ENCODE results near the gene PRDM7.

PRDM7 gene

DNA sequence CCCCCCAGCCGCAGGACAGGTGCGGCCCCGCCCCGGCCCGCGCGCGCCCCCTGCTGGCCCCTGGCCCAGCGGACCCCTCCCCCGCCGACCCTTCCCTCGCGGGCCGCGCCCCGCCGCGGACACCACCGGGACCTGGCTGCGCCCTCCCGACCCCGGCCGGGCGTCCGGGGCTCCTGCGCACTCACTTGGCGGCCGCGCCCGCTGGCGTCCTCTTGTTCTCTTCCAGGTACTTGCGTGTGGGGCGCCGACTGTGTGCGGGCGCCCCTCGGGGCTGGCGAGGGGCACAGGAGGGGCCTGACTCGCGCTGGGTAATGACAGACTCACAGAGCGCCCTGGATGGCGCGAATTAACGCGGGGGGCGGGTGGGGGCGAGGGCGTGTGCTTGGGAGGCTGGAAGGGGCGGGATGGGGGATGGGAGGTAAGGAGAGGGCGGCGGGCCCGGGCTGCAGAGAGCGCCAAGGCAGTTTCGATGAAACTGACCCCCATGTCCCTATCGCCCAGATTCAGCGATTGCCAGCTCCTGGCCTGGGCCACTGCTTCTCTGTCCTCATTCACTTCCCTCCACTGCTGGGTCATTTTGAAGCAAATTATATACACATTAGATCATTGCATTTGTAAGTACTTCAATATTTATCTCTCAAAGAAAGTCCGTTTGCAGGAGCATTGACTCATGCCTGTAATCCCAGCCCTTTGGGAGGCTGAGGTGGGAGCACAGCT lies 57.4 kb downstream of the PRDM7 start:
- Histone ChIP-seq H3K4me1 (ENCODE audit: insufficient read depth, low read length, severe bottlenecking) (peaks cover 28% of the 10 kb centered on the region), H3K4me3 (ENCODE audit: low read depth, low read length, poor library complexity, severe bottlenecking) (peak overlapping the region; percentile 61), H3K9me3 (ENCODE audit: low read length) (no peaks in the 10 kb centered on the region), H3K9ac (ENCODE audit: low read length) (peak overlapping the region; percentile 46), H3K9me2 (ENCODE audit: low read depth, low read length) (no peaks in the 10 kb centered on the region), H3F3A (ENCODE audit: insufficient read depth, low read length) (peaks cover 7% of the 10 kb centered on the region; the same call in 1 of the 2 replicates), H3K4me2 (ENCODE audit: low read length) (peak overlapping the region; percentile 64), H2AFZ (ENCODE audit: low read length) (no peak overlapping the region), H3K36me3 (ENCODE audit: insufficient read depth, low read length) (no peaks in the 10 kb centered on the region; the same call in 1 of the 2 replicates), H4K20me1 (ENCODE audit: insufficient read depth, low read length) (no peaks in the 10 kb centered on the region), H3K27me3 (ENCODE audit: insufficient read depth, low read length) (peaks cover 11% of the 10 kb centered on the region; the same call in 1 of the 2 replicates), H3K27ac (ENCODE audit: low read depth, low read length, poor library complexity, severe bottlenecking) (no peak overlapping the region), H3K79me2 (ENCODE audit: insufficient read depth, low read length) (no peaks in the 10 kb centered on the region)
- TF ChIP-seq EZH2 (IDR thresholded peaks at IDR 0.05; ENCODE audit: borderline replicate concordance, low read length), result no peak
- TF ChIP-seq, protein P1, sequence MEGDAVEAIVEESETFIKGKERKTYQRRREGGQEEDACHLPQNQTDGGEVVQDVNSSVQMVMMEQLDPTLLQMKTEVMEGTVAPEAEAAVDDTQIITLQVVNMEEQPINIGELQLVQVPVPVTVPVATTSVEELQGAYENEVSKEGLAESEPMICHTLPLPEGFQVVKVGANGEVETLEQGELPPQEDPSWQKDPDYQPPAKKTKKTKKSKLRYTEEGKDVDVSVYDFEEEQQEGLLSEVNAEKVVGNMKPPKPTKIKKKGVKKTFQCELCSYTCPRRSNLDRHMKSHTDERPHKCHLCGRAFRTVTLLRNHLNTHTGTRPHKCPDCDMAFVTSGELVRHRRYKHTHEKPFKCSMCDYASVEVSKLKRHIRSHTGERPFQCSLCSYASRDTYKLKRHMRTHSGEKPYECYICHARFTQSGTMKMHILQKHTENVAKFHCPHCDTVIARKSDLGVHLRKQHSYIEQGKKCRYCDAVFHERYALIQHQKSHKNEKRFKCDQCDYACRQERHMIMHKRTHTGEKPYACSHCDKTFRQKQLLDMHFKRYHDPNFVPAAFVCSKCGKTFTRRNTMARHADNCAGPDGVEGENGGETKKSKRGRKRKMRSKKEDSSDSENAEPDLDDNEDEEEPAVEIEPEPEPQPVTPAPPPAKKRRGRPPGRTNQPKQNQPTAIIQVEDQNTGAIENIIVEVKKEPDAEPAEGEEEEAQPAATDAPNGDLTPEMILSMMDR (IDR thresholded peaks at IDR 0.05; ENCODE audit: low read length), result peak; percentile 45

DNA sequence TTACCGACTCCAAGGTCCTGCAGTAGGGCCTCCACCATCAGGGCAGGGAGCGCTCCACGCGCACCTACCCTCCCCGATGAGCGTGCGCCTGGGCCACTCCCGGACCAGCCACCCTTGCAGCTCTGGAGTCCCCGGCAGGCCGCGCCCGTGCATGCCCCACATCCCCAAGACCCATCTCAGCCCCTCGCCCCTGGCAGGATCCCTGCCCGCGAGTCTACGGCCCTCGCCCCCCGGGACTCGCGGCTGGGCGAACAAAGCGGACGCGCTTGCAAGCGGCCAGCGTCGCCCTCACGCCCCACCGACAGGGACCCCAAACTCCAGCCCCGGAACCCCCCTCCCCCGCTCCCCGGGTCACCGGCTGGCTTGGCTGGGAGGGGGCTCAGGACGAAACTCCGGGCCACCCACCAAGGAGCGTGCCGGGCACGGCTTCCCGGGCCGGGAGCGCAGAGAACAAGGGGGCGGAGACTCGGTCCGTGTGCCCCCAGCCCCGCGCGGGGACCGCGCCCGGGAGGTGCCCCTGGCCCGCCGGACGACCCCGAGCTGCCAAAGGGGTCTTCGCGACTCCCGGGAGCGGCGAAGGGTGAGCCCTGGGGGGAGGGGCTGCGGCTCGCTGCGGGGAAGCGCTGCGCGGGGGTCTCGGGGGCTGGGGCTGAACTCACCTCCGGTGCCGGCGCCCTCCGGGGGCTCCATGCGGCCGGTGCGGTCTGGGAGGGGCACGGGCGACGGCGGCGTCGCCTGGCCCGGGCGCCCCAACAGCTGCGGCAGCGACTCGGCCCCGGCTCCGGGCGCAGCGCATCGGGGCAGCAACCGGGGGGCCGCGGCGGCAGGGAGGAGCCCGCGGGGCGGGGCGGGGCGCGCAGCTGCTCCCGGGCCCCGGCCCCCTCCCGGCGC lies 58.2 kb downstream of the PRDM7 start, which contains the start of gene DBNDD1:
TSS of gene DBNDD1 (minus strand) at position 805 of the 891 bp plus-strand sequence. CDS start at position 690, 115 bp downstream.
- Histone ChIP-seq H3K4me1 (ENCODE audit: insufficient read depth, low read length, severe bottlenecking) (peaks cover 28% of the 10 kb centered on the region), H4K20me1 (ENCODE audit: insufficient read depth, low read length) (no peaks in the 10 kb centered on the region), H3K27me3 (ENCODE audit: insufficient read depth, low read length) (peaks cover 11% of the 10 kb centered on the region; the same call in 1 of the 2 replicates), H3K9ac (ENCODE audit: low read length) (peak within 1 kb of the TSS; percentile 46), H3K4me3 (ENCODE audit: low read depth, low read length, poor library complexity, severe bottlenecking) (peak within 1 kb of the TSS; percentile 61), H3K9me2 (ENCODE audit: low read depth, low read length) (no peaks in the 10 kb centered on the region), H3F3A (ENCODE audit: insufficient read depth, low read length) (peaks cover 7% of the 10 kb centered on the region; the same call in 1 of the 2 replicates), H3K4me2 (ENCODE audit: low read length) (peak within 1 kb of the TSS; percentile 64), H3K36me3 (ENCODE audit: insufficient read depth, low read length) (no peaks in the 10 kb centered on the region; the same call in 1 of the 2 replicates), H3K27ac (ENCODE audit: low read depth, low read length, poor library complexity, severe bottlenecking) (no peak within 1 kb of the TSS), H3K79me2 (ENCODE audit: insufficient read depth, low read length) (no peaks in the 10 kb centered on the region), H2AFZ (ENCODE audit: low read length) (no peak within 1 kb of the TSS), H3K9me3 (ENCODE audit: low read length) (no peaks in the 10 kb centered on the region)
- TF ChIP-seq EZH2 (IDR thresholded peaks at IDR 0.05; ENCODE audit: borderline replicate concordance, low read length), result no peak
- TF ChIP-seq, protein P1 (IDR thresholded peaks at IDR 0.05; ENCODE audit: low read length), result no peak

DNA sequence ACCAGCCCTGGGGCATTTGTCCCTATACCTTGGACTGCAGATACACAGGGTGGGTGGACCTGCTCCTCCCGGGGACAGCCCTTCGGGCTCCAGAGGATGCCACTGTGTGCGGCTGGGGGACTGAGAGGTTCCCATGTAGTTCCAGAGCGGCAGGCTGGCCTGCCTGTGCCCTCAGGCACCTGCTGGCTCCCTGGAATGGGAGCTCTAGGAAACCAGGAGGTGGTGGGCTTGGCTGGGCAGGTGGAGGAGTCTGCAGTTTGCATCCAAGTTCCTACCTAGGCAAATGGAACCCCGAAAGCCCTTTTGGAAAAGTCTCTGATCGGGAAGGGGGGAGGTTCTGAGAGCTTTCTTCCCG lies 58.9 kb downstream of the PRDM7 start:
- peaks cover 28% of the 10 kb centered on the region for H3K4me1 ChIP-seq (ENCODE audit: insufficient read depth, low read length, severe bottlenecking)
- no peak overlapping the region for H3K27ac ChIP-seq (ENCODE audit: low read depth, low read length, poor library complexity, severe bottlenecking)
- TF ChIP-seq, protein P1 (IDR thresholded peaks at IDR 0.05; ENCODE audit: low read length), result no peak
- TF ChIP-seq EZH2 (IDR thresholded peaks at IDR 0.05; ENCODE audit: borderline replicate concordance, low read length), result no peak
- no peaks in the 10 kb centered on the region for H3K9me3 ChIP-seq (ENCODE audit: low read length)
- peaks cover 7% of the 10 kb centered on the region; the same call in 1 of the 2 replicates for H3F3A ChIP-seq (ENCODE audit: insufficient read depth, low read length)
- H3K9me2 ChIP-seq (ENCODE audit: low read depth, low read length), result no peaks in the 10 kb centered on the region
- no peak overlapping the region for H3K9ac ChIP-seq (ENCODE audit: low read length)
- peaks cover 11% of the 10 kb centered on the region; the same call in 1 of the 2 replicates for H3K27me3 ChIP-seq (ENCODE audit: insufficient read depth, low read length)
- no peak overlapping the region for H2AFZ ChIP-seq (ENCODE audit: low read length)
- no peak overlapping the region for H3K4me3 ChIP-seq (ENCODE audit: low read depth, low read length, poor library complexity, severe bottlenecking)
- no peaks in the 10 kb centered on the region for H3K79me2 ChIP-seq (ENCODE audit: insufficient read depth, low read length)
- no peak overlapping the region for H3K4me2 ChIP-seq (ENCODE audit: low read length)
- H3K36me3 ChIP-seq (ENCODE audit: insufficient read depth, low read length), result no peaks in the 10 kb centered on the region; the same call in 1 of the 2 replicates
- no peaks in the 10 kb centered on the region for H4K20me1 ChIP-seq (ENCODE audit: insufficient read depth, low read length)
